Ovary (tissue), 3 donors: ENCODE results near the gene ARFRP1.
A peak's percentile ranks its signal among the peaks of the same experiment; 100 is the strongest.

ENCODE experiments used
- CTCF ChIP-seq, 3 donors: fragments of 450-650 bp in 2 of 3; fragments of 200-600 bp in 1 of 3; IDR thresholded peaks; one replicate each; pipeline versions ENCODE4 v1.5.1 to v1.8.0; 2016 to 2022; ENCODE audit warnings: antibody characterized with exemption in 3 of 3, mild to moderate bottlenecking in 1 of 3
- EP300 ChIP-seq: sonication (generic); formaldehyde crosslinking; IDR thresholded peaks from one replicate; pipeline ENCODE4 v1.6.1; 2017; ENCODE audit warnings: antibody characterized with exemption
- POLR2A ChIP-seq: fragments of 450-650 bp; IDR thresholded peaks from one replicate; pipeline ENCODE4 v1.6.1; 2017; ENCODE audit warnings: antibody characterized with exemption, mild to moderate bottlenecking, moderate library complexity
- donor health status: DM: no; HTN: no; CAD: no.

GRCh38 chr20:63740627-63741353 lies 33.0 kb upstream of the ARFRP1 start:
- TF ChIP-seq CTCF (IDR thresholded peaks at IDR 0.05): no peak
- TF ChIP-seq EP300: no peak
- TF ChIP-seq POLR2A: peak; percentile 11
